Endodermal cell (in vitro differentiated cells): Measurements from ENCODE around the gene CXorf49. TPM values are rescaled to one million over a fixed set of nuclear protein-coding genes. Genes with fewer than 3 reads are reported as not detected.
"Not testable (repeated sequence)": the region's sequence is repeated elsewhere in the genome, so short reads cannot be mapped to it uniquely, and the experiment has no call there.

Experiments used
- DNase-seq: peaks from one replicate; pipeline ENCODE4 v3.0.0-alpha.2; 2017
- H3K27ac ChIP-seq: 2 replicates; pipeline ENCODE4 v1.5.1; 2013; ENCODE audit warnings: mild to moderate bottlenecking, low read depth, low read length, moderate library complexity
- H3K27me3 ChIP-seq: 2 replicates; pipeline ENCODE4 v1.6.1; 2013; ENCODE audit warnings: mild to moderate bottlenecking, low read length, moderate library complexity; ENCODE audit not compliant: insufficient read depth, control insufficient read depth, poor library complexity, severe bottlenecking
- H3K36me3 ChIP-seq: 2 replicates; pipeline ENCODE4 v1.7.0; 2013; ENCODE audit warnings: mild to moderate bottlenecking, low read length, moderate library complexity; ENCODE audit not compliant: control insufficient read depth, insufficient read depth
- H3K4me1 ChIP-seq: one replicate; pipeline ENCODE4 v1.7.0; 2013; ENCODE audit warnings: low read length; ENCODE audit not compliant: control insufficient read depth, insufficient read depth
- H3K4me3 ChIP-seq: 2 replicates; pipeline ENCODE4 v1.5.1; 2013; ENCODE audit warnings: mild to moderate bottlenecking, low read length, moderate library complexity
- H3K9ac ChIP-seq: 2 replicates; pipeline ENCODE4 v1.6.1; 2013; ENCODE audit warnings: mild to moderate bottlenecking, low read length, moderate library complexity; ENCODE audit not compliant: poor library complexity, severe bottlenecking; ENCODE audit errors: extremely low read depth
- H3K9me3 ChIP-seq: 2 replicates; pipeline ENCODE4 v1.6.1; 2013; ENCODE audit warnings: mild to moderate bottlenecking, low read length, moderate library complexity; ENCODE audit not compliant: control insufficient read depth
- H3K27ac Mint-ChIP-seq: 2 replicates; pipeline ENCODE4 v1.8.0; 2020; ENCODE audit warnings: mixed read lengths
- H3K27me3 Mint-ChIP-seq: 2 replicates; pipeline ENCODE4 v1.8.0; 2021; ENCODE audit warnings: mild to moderate bottlenecking, mixed read lengths; ENCODE audit not compliant: insufficient read depth
- H3K36me3 Mint-ChIP-seq: 2 replicates; pipeline ENCODE4 v1.8.0; 2020; ENCODE audit warnings: low read depth, mixed read lengths
- H3K4me1 Mint-ChIP-seq: 2 replicates; pipeline ENCODE4 v1.8.0; 2020; ENCODE audit warnings: mixed read lengths
- H3K4me3 Mint-ChIP-seq: 2 replicates; pipeline ENCODE4 v1.8.0; 2020; ENCODE audit warnings: mild to moderate bottlenecking, moderate library complexity, mixed read lengths
- H3K9me3 Mint-ChIP-seq: 2 replicates; pipeline ENCODE4 v1.8.0; 2020; ENCODE audit warnings: mild to moderate bottlenecking, mixed read lengths
- WGBS, 2 experiments: methylation state at CpG; one replicate each; pipeline versions ENCODE4 v1.1.5 to v1.1.7; 2013; ENCODE audit warnings: missing lambda C conversion rate in 2 of 2, mixed read lengths in 1 of 2; ENCODE audit not compliant: insufficient coverage in 1 of 2, insufficient read length in 1 of 2; 5-methylcytosine and 5-hydroxymethylcytosine counted together
- long read RNA-seq, 4 experiments: library from polyadenylated mRNA in 2 of 4; library from RNA in 1 of 4; library from capped mRNA in 1 of 4; stranded (forward) in 3 of 4; unstranded in 1 of 4; transcript quantifications; one replicate each; pipeline ENCODE4 v2.0.0, GENCODE V29; 2020 to 2021; ENCODE audit warnings: inconsistent platforms in 1 of 4
- polyA plus RNA-seq, 2 experiments: library from polyadenylated mRNA; stranded (reverse); fragments of 50-300 nt; gene quantifications; one replicate each; pipeline ENCODE4 v1.2.3, GENCODE V29; 2013
- total RNA-seq, 2 donors: library from RNA; stranded (reverse); fragmentation: NEBNext Ultra II Directional in 1 of 2; extraction: Animal tissue kit (Norgen Biotek cat#: 25700) in 1 of 2; gene quantifications; 2 replicates in 1 of 2; 3 replicates in 1 of 2; pipeline ENCODE4 v1.2.1, GENCODE V29; 2021

Gene CXorf49
- not detected for total RNA-seq
- not detected for polyA plus RNA-seq (2013, experiment 1 of 2)
- polyA plus RNA-seq (2013, experiment 2 of 2), result not detected
- long read RNA-seq, experiment 1, partial matches to known transcripts, result 0 of 1 reads
- long read RNA-seq, experiment 1, other reads (novel, unspliced or antisense), result 0 of 1 reads
- long read RNA-seq, experiment 2, partial matches to known transcripts, result 0 of 1 reads
- long read RNA-seq, experiment 2, other reads (novel, unspliced or antisense), result 0 of 1 reads
- long read RNA-seq, experiment 3, result 0 reads
- long read RNA-seq, experiment 4, result 0 reads

GRCh38 chrX:71718185-71718584, at the start of gene CXorf49:
CXorf49 (minus strand) TSS chrX:71718285; CDS start chrX:71718151, 134 bp downstream.
- not testable (repeated sequence) for H3K27me3 ChIP-seq, H3K4me3 Mint-ChIP-seq, H3K4me3 ChIP-seq, DNase-seq, H3K9me3 ChIP-seq, H3K4me1 Mint-ChIP-seq, H3K9ac ChIP-seq, H3K4me1 ChIP-seq, H3K27me3 Mint-ChIP-seq, H3K27ac Mint-ChIP-seq, H3K36me3 Mint-ChIP-seq, H3K9me3 Mint-ChIP-seq, H3K36me3 ChIP-seq, H3K27ac ChIP-seq
- no CpG with 5 or more reads among the region's 30 CpGs for WGBS, 2 experiments

GRCh38 chrX:71767134-71767533, 49.0 kb upstream of the CXorf49 start:
- H3K27ac ChIP-seq, H3K4me3 Mint-ChIP-seq, H3K9me3 Mint-ChIP-seq, H3K36me3 Mint-ChIP-seq, H3K4me1 ChIP-seq, H3K9me3 ChIP-seq, H3K27me3 Mint-ChIP-seq, H3K4me3 ChIP-seq, DNase-seq, H3K4me1 Mint-ChIP-seq, H3K27ac Mint-ChIP-seq, H3K27me3 ChIP-seq, H3K9ac ChIP-seq, H3K36me3 ChIP-seq: not testable (repeated sequence)
- no CpG with 5 or more reads among the region's 14 CpGs for WGBS, 2 experiments

DNA sequence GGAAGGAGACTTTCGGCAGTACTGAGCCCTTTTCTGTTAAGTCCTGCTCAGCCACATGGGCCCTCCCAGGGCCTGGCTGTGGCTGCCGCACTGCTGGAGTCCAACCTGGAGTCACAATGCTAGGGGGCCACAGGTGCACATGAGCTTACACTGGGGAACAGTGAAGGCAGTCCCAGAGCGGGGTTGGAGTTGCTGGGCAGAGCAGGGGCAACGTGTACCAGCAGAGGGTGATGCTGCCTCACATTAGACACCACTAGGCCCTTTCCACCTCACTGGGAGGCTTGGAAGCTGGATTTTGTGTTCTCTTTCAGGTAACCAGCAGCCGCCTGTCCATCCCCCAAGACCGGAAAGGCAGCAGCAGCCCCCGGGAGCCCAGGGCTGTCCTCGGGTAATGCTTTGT, 47.5 kb upstream of the CXorf49 start:
- not testable (repeated sequence) for H3K27me3 Mint-ChIP-seq, H3K9me3 Mint-ChIP-seq, H3K27ac ChIP-seq, H3K36me3 ChIP-seq, H3K4me3 ChIP-seq, H3K9ac ChIP-seq, H3K27ac Mint-ChIP-seq, H3K4me3 Mint-ChIP-seq, H3K9me3 ChIP-seq, H3K27me3 ChIP-seq, H3K4me1 Mint-ChIP-seq, H3K36me3 Mint-ChIP-seq, DNase-seq, H3K4me1 ChIP-seq
- no CpG with 5 or more reads among the region's 8 CpGs for WGBS, 2 experiments

DNA sequence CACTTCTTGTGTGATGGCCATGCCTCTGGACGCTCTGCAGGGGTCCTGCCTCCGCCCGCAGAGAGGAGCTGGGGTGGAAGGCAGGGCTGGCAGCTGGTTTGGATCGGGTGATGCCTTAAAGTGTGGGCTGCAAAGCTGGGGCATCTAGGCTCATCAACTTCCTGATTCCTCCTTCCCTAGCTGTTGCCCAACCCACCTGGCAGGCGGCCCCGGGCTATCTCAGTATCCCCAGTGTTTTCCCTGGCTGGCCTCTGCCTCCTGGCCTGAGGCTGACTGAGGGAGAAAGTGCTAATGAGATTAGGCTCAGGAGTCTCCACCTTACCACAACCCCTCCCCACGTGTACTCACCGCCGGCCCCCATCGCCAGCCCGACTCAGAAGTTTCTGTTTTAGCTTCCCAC, 46.7 kb upstream of the CXorf49 start:
- H3K27ac Mint-ChIP-seq, H3K9ac ChIP-seq, H3K9me3 Mint-ChIP-seq, DNase-seq, H3K27ac ChIP-seq, H3K4me1 ChIP-seq, H3K9me3 ChIP-seq, H3K4me1 Mint-ChIP-seq, H3K36me3 ChIP-seq, H3K4me3 Mint-ChIP-seq, H3K36me3 Mint-ChIP-seq, H3K27me3 ChIP-seq, H3K4me3 ChIP-seq, H3K27me3 Mint-ChIP-seq: not testable (repeated sequence)
- no CpG with 5 or more reads among the region's 11 CpGs for WGBS, 2 experiments

GRCh38 chrX:71763049-71763448, 45.0 kb upstream of the CXorf49 start, which contains the start of gene CXorf49B:
CXorf49B (plus strand) TSS chrX:71763349; CDS start chrX:71763424, 75 bp downstream.
- not testable (repeated sequence) for H3K4me3 ChIP-seq, H3K9me3 Mint-ChIP-seq, H3K27me3 Mint-ChIP-seq, DNase-seq, H3K36me3 ChIP-seq, H3K27ac ChIP-seq, H3K27ac Mint-ChIP-seq, H3K4me3 Mint-ChIP-seq, H3K27me3 ChIP-seq, H3K4me1 Mint-ChIP-seq, H3K36me3 Mint-ChIP-seq, H3K9me3 ChIP-seq, H3K9ac ChIP-seq, H3K4me1 ChIP-seq
- no CpG with 5 or more reads among the region's 34 CpGs for whole genome bisulfite sequencing, 2 experiments

- H3K27me3 ChIP-seq, DNase-seq, H3K4me3 ChIP-seq, H3K27ac ChIP-seq, H3K36me3 ChIP-seq, H3K9me3 Mint-ChIP-seq, H3K9ac ChIP-seq, H3K27me3 Mint-ChIP-seq, H3K4me3 Mint-ChIP-seq, H3K27ac Mint-ChIP-seq, H3K4me1 Mint-ChIP-seq, H3K36me3 Mint-ChIP-seq, H3K4me1 ChIP-seq, H3K9me3 ChIP-seq: not testable (repeated sequence)
- WGBS, 2 experiments, result no CpG with 5 or more reads among the region's 20 CpGs
Measured at GRCh38 chrX:71760688-71761281, 42.7 kb upstream of the CXorf49 start.

DNA sequence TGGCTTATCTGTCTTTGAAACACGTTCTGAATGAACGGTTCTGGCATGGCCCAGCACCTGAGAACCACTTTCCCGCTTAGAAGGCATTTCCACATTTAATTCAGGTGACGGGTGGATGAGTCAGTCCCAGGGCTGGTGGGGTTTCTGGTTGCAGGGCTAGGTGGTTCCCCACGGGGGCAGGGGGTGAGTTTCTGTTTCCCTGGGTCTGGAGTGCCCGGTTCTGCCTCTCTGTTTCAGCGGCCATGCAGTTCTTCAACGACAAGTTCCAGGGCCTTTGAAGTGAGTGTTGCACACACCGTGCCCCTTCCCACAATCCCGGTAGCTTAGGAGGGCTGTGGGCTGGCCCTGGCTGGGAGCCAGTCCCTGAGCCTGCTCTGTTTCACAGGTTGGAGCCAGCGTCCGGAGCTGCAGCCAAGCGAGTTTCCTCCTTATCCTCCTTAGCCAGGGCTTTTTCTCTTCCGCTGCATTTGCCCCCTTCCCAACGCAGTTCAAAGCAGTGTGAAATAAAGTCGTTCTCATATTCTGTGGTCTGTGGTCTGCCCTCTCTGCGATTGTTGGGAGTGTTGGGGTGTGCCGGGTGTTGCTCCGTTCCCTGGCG, 2.3 kb upstream of the CXorf49 start:
- not testable (repeated sequence) for H3K4me1 Mint-ChIP-seq, H3K4me3 Mint-ChIP-seq, H3K9ac ChIP-seq, H3K27ac Mint-ChIP-seq, H3K36me3 Mint-ChIP-seq, H3K4me3 ChIP-seq, H3K27me3 ChIP-seq, H3K9me3 ChIP-seq, H3K27ac ChIP-seq, H3K9me3 Mint-ChIP-seq, H3K27me3 Mint-ChIP-seq, DNase-seq, H3K36me3 ChIP-seq, H3K4me1 ChIP-seq
- WGBS, 2 experiments, result no CpG with 5 or more reads among the region's 20 CpGs
